Measurements from ENCODE around the gene NF2.
"Not testable (repeated sequence)": the region's sequence is repeated elsewhere in the genome, so short reads cannot be mapped to it uniquely, and the experiment has no call there.

Gene NF2

GRCh38 chr22:29570912-29571549, 32.4 kb upstream of the NF2 start:
- DNase-seq (ENCODE audit: insufficient read length, low spot score) (no peak), FAIRE-seq (no peak)
- TF ChIP-seq POLR2AphosphoS5 (IDR thresholded peaks at IDR 0.05; ENCODE audit: low read depth, low read length) (no peak), POU2F2 (IDR thresholded peaks at IDR 0.05; ENCODE audit: low read depth, low read length) (no peak), SPI1 (IDR thresholded peaks at IDR 0.05; ENCODE audit: low read depth, low read length) (no peak), TAF1 (IDR thresholded peaks at IDR 0.05; ENCODE audit: low read depth, low read length) (no peak), POLR2A (IDR thresholded peaks at IDR 0.05; ENCODE audit: low read depth, low read length) (no peak), PAX5 (IDR thresholded peaks at IDR 0.05; ENCODE audit: insufficient read depth, low read length, severe bottlenecking) (no peak)

GRCh38 chr22:29574762-29575450, 28.5 kb upstream of the NF2 start:
- no peak for DNase-seq (ENCODE audit: insufficient read length, low spot score)
- FAIRE-seq: no peak
- TF ChIP-seq POLR2A (IDR thresholded peaks at IDR 0.05; ENCODE audit: low read depth, low read length): no peak
- TF ChIP-seq PAX5 (IDR thresholded peaks at IDR 0.05; ENCODE audit: insufficient read depth, low read length, severe bottlenecking): no peak
- TF ChIP-seq SPI1 (IDR thresholded peaks at IDR 0.05; ENCODE audit: low read depth, low read length): no peak
- TF ChIP-seq POU2F2 (IDR thresholded peaks at IDR 0.05; ENCODE audit: low read depth, low read length): no peak
- TF ChIP-seq TAF1 (IDR thresholded peaks at IDR 0.05; ENCODE audit: low read depth, low read length): no peak
- no peak for TF ChIP-seq POLR2AphosphoS5 (IDR thresholded peaks at IDR 0.05; ENCODE audit: low read depth, low read length)

GRCh38 chr22:29578462-29579200, 24.8 kb upstream of the NF2 start:
- FAIRE-seq (no peak), DNase-seq (ENCODE audit: insufficient read length, low spot score) (no peak)
- TF ChIP-seq POU2F2 (IDR thresholded peaks at IDR 0.05; ENCODE audit: low read depth, low read length): no peak
- TF ChIP-seq POLR2A (IDR thresholded peaks at IDR 0.05; ENCODE audit: low read depth, low read length): no peak
- no peak for TF ChIP-seq PAX5 (IDR thresholded peaks at IDR 0.05; ENCODE audit: insufficient read depth, low read length, severe bottlenecking)

GRCh38 chr22:29580200-29580810, 23.1 kb upstream of the NF2 start:
- peak; percentile 30 for DNase-seq (ENCODE audit: insufficient read length, low spot score)
- peak; percentile 23; the same call in 1 of the 2 replicates for TF ChIP-seq POLR2A (IDR thresholded peaks at IDR 0.05; ENCODE audit: low read depth, low read length)
- no peak for TF ChIP-seq POU2F2 (IDR thresholded peaks at IDR 0.05; ENCODE audit: low read depth, low read length)
- FAIRE-seq: peak; percentile 79

- peak; percentile 41 for FAIRE-seq
- TF ChIP-seq POLR2AphosphoS5 (IDR thresholded peaks at IDR 0.05; ENCODE audit: low read depth, low read length) (no peak), POU2F2 (IDR thresholded peaks at IDR 0.05; ENCODE audit: low read depth, low read length) (no peak), TAF1 (IDR thresholded peaks at IDR 0.05; ENCODE audit: low read depth, low read length) (no peak)
- DNase-seq (ENCODE audit: insufficient read length, low spot score): no peak
Measured at GRCh38 chr22:29581799-29582198, 21.6 kb upstream of the NF2 start.

GRCh38 chr22:29584975-29585374, 18.5 kb upstream of the NF2 start:
- FAIRE-seq: no peak
- TF ChIP-seq PAX5 (IDR thresholded peaks at IDR 0.05; ENCODE audit: insufficient read depth, low read length, severe bottlenecking) (no peak), TAF1 (IDR thresholded peaks at IDR 0.05; ENCODE audit: low read depth, low read length) (no peak), POLR2AphosphoS5 (IDR thresholded peaks at IDR 0.05; ENCODE audit: low read depth, low read length) (no peak), SPI1 (IDR thresholded peaks at IDR 0.05; ENCODE audit: low read depth, low read length) (no peak), POU2F2 (IDR thresholded peaks at IDR 0.05; ENCODE audit: low read depth, low read length) (no peak), POLR2A (IDR thresholded peaks at IDR 0.05; ENCODE audit: low read depth, low read length) (no peak)
- no peak for DNase-seq (ENCODE audit: insufficient read length, low spot score)

GRCh38 chr22:29586193-29586705, 17.2 kb upstream of the NF2 start:
- DNase-seq (ENCODE audit: insufficient read length, low spot score); FAIRE-seq: not testable (repeated sequence)

GRCh38 chr22:29587938-29588699, 15.3 kb upstream of the NF2 start:
- FAIRE-seq (no peak), DNase-seq (ENCODE audit: insufficient read length, low spot score) (no peak)
- TF ChIP-seq SPI1 (IDR thresholded peaks at IDR 0.05; ENCODE audit: low read depth, low read length): no peak
- TF ChIP-seq PAX5 (IDR thresholded peaks at IDR 0.05; ENCODE audit: insufficient read depth, low read length, severe bottlenecking): no peak
- TF ChIP-seq TAF1 (IDR thresholded peaks at IDR 0.05; ENCODE audit: low read depth, low read length): no peak
- no peak for TF ChIP-seq POLR2AphosphoS5 (IDR thresholded peaks at IDR 0.05; ENCODE audit: low read depth, low read length)
- TF ChIP-seq POU2F2 (IDR thresholded peaks at IDR 0.05; ENCODE audit: low read depth, low read length): no peak
- no peak for TF ChIP-seq POLR2A (IDR thresholded peaks at IDR 0.05; ENCODE audit: low read depth, low read length)

- TF ChIP-seq POU2F2 (IDR thresholded peaks at IDR 0.05; ENCODE audit: low read depth, low read length): no peak
- TF ChIP-seq POLR2AphosphoS5 (IDR thresholded peaks at IDR 0.05; ENCODE audit: low read depth, low read length): no peak
- no peak for TF ChIP-seq PAX5 (IDR thresholded peaks at IDR 0.05; ENCODE audit: insufficient read depth, low read length, severe bottlenecking)
- no peak for TF ChIP-seq TAF1 (IDR thresholded peaks at IDR 0.05; ENCODE audit: low read depth, low read length)
- no peak for TF ChIP-seq SPI1 (IDR thresholded peaks at IDR 0.05; ENCODE audit: low read depth, low read length)
- no peak for TF ChIP-seq POLR2A (IDR thresholded peaks at IDR 0.05; ENCODE audit: low read depth, low read length)
- no peak for FAIRE-seq
- no peak for DNase-seq (ENCODE audit: insufficient read length, low spot score)
Measured at GRCh38 chr22:29593923-29594322, 9.5 kb upstream of the NF2 start.

GRCh38 chr22:29594447-29594846, 9.0 kb upstream of the NF2 start:
- not testable (repeated sequence) for FAIRE-seq

More at GRCh38 chr22:29594447-29594846, 9.0 kb upstream of the NF2 start:
- not testable (repeated sequence) for DNase-seq (ENCODE audit: insufficient read length, low spot score)
